Stimulated activated CD8-positive, alpha-beta memory T cell treated with anti-CD3 and anti-CD28 coated beads, Interleukin-12 subunit alpha, Interleukin-12 subunit beta, amount 100 ng/mL, for 24 hours (primary cell): ENCODE results near the gene NPHS1.
"Not testable (repeated sequence)": the region's sequence is repeated elsewhere in the genome, so short reads cannot be mapped to it uniquely, and the experiment has no call there.

ENCODE experiments used
- DNase-seq: peaks from one replicate; pipeline ENCODE4 v3.0.0-alpha.2; 2020; ENCODE audit errors: extremely low read depth

NPHS1 gene

GRCh38 chr19:35852029-35852780 is at the start of gene NPHS1:
NPHS1 (minus strand) TSS chr19:35852504; CDS start chr19:35851837, 667 bp downstream.
- no peak for DNase-seq

DNA sequence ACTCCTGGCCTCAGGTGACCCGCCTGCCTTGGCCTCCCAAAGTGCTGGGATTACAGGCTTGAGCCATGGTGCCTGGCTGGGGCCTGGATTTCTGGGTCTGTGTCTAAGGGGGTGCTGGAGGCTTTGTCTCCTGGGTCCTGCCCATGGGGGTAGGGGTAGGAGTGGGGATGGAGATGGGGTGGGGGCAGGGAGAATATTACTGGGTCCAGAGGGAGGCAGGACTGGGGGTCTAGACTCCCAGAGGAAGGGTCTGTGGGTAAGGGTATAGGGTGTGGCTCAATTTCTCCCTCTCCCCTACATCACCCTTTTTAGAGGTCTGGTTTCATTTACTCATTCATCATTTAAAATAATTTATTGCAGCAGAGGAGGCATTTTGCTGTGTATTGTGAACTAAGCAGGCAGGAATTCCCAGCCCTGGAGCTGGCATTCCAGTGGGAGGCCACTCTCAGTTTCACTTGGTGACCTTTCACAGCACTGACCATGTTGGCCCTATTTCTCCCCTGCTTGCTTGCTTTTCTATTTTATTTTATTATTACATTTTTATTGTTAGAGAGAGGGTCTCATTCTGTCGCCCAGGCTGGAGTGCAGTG is 48.8 kb upstream of the NPHS1 start:
- DNase-seq, result no peak

GRCh38 chr19:35899547-35900214 is 47.4 kb upstream of the NPHS1 start:
- peak; percentile 75 for DNase-seq

- no peak for DNase-seq
Measured at GRCh38 chr19:35898499-35898809, 46.1 kb upstream of the NPHS1 start.

GRCh38 chr19:35897706-35898451 is 45.6 kb upstream of the NPHS1 start:
- DNase-seq, result no peak

DNA sequence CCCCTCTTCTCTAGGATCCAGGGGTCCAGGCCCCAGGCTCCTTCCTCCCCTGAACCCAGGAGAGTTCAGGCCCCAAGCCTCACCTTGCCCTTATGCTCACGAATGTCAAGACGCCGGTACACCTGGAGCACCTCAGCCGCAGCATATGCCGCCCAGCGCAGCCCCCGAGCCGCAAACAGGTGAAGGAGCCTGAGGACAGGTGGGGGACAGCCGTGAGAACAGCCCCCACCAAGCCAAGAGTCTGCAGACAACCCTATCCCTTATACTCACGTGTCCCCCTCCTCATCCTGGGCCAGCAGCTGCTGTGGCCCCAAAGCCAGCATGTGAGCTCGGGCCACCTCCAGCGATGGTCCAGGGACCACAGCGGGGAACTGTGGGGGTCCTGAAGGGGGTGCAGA is 44.3 kb upstream of the NPHS1 start:
- DNase-seq, result no peak

DNA sequence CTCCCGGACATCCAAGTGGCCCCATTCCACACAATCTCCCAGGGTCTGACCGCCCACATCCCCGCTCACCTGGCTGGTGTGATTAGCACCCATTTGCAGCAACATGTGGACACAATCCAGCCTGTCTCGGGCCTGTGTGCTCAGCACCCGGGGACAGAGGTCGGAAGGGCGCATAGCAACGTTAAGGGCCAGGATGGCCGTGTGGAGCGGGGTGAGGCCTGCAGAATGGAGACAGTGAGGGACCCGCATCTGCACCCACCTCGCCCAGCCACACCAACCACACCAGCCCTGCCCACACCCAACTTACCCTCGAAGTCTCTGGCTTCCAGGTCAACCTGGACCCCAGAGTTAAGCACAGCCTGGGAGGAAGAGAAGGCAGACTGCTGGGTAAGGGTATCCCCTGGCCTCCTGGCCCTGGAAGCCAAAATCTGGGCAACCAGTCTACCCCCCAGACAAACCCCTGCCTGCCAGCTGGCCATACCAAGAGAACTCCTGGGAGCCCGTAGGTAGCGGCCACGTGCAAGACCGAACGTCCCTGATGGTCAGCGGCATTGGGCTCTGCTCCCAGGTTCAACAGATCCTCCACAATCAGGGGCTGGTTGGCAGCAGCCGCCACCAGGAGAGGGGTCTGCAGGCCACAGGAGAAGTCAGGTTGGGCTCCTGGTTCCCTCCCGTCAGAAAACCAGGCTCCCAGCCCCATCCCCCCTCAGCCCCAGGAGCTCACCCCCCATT is 43.8 kb upstream of the NPHS1 start:
- DNase-seq, result no peak

- DNase-seq, result no peak
Measured at GRCh38 chr19:35894342-35894741, 42.0 kb upstream of the NPHS1 start.

DNA sequence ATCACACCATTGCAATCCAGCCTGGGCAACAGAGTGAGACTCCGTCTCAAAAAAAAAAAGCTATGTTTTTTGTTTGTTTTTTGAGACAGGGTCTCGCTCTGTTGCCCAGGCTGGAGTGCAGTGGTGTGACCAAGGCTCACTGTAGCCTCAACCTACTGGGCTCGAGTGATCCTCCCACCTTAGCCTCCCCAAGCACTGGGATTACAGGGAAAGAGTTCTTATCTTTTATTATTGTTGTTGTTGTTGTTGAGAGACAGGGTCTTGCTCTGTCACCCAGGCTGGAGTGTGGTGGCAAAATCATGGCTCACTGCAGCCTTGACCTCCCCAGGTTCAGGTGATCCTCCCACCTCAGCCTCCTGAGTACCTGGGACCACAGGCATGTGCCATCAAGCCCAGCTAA is 39.5 kb upstream of the NPHS1 start:
- DNase-seq, result not testable (repeated sequence)

- DNase-seq, result no peak
Measured at GRCh38 chr19:35890113-35890650, 37.9 kb upstream of the NPHS1 start.

DNA sequence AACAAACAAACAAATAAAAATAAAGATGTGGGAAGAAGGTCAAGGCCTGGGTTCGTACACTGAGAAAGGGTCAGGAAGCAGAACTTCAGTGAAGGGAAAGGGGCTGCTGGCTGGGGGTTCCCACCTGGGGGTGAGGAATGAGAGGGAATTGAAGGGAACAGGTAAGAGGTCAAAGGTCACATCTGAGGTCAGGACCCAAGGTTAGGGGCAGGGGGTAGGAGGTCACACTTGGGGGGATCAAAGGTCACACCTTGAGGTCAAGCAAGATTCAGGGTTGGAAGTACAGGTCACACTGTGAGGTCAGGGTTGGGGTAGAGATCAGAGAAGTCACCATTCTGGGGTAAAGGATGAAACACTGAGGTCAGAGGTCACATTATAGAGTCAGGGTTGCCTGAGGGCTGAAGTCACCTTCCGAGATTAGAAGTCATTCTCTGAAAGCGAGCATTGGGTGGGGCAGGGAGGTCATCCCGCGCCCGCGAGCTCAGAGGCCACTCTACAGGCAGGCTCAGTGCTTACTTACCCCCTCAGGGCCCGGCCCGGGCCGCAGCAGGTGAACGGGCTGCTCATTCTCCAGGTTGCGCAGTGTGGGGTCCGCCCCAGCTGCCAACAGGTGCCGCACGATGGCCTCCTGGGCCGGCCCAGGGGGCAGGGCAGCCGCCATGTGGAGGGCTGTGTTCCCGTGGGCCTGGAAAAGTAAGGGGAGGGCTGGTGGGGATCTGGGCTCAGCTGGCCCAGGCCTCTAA is 37.2 kb upstream of the NPHS1 start:
- no peak for DNase-seq

- no peak for DNase-seq
Measured at GRCh38 chr19:35888398-35888797, 36.1 kb upstream of the NPHS1 start.

GRCh38 chr19:35887197-35887596 is 34.9 kb upstream of the NPHS1 start:
- no peak for DNase-seq

DNA sequence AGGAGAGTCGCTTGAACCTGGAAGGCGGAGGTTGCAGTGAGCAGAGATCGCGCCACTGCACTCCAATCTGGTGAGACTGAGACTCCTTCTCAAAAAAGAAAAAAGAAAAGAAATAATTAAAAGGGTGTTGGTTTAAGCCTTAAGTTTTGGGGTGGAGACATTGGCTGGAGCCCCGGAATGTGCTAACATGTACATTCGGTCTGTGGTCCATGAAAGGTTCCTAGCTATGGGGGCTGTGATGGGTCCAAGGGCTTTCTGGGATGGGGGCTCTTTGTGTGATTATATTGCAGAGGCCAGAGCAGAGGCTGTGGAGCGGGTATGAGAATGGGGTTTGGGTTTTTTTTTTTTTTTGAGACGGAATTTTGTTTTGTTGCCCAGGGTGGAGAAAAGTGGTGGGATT is 33.6 kb upstream of the NPHS1 start:
- DNase-seq, result no peak

DNA sequence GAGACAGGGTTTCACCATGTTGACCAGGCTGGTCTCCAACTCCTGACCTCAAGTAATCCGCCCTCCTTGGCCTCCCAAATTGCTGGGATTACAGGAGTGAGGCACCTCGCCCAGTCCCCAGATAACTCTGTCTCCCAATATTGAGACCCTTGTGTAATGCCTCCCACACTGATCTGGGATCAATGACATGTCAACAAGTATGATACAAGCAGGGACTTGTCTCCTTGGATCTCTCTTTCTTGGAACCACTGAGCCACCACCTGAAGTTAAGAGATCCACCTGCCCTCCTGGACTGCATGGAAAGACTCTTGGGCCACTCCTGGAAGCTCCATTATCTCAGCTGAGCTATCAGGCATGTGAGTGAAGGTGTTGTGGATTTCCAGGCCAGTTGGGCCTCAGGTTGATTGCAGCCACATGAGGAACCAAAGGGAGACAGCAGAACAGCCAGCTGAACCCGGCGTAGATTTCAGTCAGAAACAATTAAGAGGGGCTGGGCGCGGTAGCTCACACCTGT is 33.0 kb upstream of the NPHS1 start:
- no peak for DNase-seq

DNA sequence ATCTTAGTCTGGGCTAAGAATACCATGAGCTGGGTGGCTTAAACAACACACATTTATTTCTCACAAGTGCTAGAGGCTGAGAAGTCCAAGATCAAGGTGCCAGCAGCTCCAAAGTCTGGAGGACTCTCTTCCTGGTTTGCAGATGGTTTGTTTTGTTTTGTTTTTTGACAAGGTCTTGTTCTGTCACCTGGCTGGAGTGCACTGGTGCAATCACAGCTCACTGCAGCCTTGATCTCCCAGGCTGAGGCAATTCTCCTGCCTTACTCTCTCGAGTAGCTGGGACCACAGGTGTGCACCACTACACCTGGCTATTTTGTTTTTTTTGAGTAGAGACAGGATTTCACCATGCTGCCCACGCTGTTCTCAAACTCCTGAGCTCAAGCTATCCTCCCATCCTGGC is 31.6 kb upstream of the NPHS1 start:
- no peak for DNase-seq

DNA sequence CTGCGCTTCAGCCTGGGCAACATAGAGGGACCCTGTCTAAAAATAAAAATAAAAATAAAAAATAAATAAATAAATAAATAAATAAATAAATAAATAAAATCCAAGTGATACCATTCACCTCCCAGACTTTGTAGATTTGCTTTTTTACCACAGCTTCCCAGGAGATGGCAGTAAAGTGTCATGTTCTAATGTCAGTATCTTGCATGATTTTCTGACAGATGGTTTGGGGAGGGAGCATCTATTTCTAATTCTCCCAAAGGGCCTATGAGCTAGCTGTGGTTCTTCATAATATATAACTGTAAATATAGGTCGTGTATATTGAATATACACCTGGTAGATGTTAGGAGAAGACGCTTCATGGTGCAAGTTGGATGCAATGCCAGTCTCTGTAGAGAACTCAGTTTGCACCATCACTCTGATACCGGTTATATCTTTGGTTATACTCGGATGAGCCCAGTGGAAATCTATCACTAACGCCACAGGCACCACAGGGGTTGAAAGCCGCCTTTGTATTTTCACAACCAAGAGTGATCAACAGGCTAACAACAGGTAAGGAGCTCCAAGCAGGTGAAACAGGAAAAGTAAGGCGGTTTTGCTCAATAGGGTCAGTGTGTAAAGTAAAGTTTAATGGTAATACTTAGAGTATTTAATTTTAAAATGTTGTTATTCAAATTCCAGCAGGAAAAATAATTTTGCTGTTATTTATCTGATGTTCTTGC is 30.0 kb upstream of the NPHS1 start:
- no peak for DNase-seq

DNA sequence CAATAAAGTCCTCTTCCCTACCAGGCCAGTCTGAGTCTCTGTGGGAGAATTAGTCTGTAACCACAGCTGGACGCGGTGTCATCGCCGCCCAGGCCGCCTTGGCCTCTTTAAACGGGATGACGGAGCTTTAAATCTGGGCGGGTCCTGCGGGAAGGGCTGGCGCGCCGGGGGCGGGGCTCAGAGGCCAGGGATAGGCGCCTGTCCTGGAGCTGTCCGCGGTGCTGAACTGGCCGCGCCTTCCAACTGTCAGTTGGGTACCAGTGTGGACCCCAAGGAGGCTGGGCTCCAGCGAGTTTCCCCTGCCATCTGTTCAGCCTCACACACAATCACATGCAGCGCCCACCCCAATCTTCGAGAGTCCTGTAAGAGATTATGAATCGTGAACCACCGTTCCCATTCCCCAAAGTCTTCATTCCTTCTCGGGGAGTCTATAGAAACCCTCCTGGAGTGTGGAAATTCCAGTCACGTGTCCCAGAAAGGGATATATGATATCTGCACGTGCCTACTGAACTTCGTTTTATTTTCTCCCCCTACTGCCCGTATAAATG is 27.5 kb upstream of the NPHS1 start:
- no peak for DNase-seq

DNA sequence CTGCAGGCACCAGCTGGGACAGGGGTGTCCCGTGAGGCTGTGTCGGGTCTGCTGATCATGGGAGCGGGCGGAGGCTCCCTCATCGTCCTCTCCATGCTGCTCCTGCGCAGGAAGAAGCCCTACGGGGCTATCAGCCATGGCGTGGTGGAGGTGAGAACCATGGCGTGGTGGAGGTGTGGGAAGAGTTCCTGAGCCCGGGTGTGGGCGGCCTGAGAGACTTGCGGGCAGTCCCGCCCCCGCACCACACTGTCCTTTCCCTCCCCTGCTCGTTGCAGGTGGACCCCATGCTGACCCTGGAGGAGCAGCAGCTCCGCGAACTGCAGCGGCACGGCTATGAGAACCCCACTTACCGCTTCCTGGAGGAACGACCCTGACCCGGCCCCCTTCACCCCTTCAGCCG is 26.8 kb upstream of the NPHS1 start:
- no peak for DNase-seq
